ENCODE results near the gene RPS6KA2.

Gene RPS6KA2

DNA sequence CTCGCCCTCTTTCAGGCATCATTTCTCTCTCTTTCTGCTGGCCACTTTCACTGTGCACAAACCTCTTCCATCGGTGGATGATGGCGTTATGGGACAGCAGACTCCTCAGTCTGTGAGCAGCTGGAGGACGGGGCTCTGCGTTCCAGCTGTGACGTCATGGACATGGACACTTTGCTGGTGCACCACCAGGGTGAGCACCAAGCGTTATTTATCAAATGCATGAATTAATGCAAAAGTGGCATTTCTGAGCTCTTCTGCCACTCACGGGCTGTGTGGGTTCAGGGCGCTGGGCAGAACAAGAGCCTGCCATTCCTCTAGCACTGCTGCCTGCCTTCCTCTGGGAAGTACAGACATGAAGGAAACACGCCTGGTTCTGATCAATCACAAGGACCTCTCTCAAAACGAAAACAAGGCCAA, 161.4 kb downstream of the RPS6KA2 start:
- Histone ChIP-seq H3K27me3 (replicated peaks; ENCODE audit: control insufficient read depth, insufficient read depth, low read length) (no peaks in the 10 kb centered on the region; the same call in 1 of the 2 replicates), H3K36me3 (ENCODE audit: control insufficient read depth, insufficient read depth, low read length) (no peaks in the 10 kb centered on the region; the same call in 1 of the 2 replicates), H3K4me3 (replicated peaks; ENCODE audit: low read depth, low read length) (no peak overlapping the region)
- TF ChIP-seq, protein P1, sequence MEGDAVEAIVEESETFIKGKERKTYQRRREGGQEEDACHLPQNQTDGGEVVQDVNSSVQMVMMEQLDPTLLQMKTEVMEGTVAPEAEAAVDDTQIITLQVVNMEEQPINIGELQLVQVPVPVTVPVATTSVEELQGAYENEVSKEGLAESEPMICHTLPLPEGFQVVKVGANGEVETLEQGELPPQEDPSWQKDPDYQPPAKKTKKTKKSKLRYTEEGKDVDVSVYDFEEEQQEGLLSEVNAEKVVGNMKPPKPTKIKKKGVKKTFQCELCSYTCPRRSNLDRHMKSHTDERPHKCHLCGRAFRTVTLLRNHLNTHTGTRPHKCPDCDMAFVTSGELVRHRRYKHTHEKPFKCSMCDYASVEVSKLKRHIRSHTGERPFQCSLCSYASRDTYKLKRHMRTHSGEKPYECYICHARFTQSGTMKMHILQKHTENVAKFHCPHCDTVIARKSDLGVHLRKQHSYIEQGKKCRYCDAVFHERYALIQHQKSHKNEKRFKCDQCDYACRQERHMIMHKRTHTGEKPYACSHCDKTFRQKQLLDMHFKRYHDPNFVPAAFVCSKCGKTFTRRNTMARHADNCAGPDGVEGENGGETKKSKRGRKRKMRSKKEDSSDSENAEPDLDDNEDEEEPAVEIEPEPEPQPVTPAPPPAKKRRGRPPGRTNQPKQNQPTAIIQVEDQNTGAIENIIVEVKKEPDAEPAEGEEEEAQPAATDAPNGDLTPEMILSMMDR (IDR thresholded peaks at IDR 0.05; ENCODE audit: insufficient read depth, low read length, poor library complexity, severe bottlenecking): no peak
- DNase-seq (ENCODE audit: extremely low read depth, insufficient read length): no peak

DNA sequence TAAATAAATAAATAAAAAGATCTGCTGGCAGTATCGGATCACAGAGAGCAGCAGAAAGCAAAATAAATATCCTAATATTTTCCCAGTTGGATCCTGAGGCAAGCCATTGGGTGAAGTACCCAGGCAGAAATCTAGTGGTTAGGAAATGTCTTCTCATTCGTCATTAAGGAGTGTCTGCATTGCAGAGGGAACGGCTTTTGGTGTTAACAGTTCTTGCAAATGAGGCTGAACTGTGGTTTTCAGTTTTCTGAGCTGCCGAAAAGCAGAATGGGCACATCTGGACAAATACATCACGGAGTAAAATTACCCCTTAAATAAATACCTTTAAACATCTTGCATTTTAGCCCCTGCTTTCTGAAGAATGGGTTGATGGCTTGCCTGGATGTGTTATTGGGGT, 162.1 kb downstream of the RPS6KA2 start:
- Histone ChIP-seq H3K27me3 (replicated peaks; ENCODE audit: control insufficient read depth, insufficient read depth, low read length) (no peaks in the 10 kb centered on the region; the same call in 1 of the 2 replicates), H3K4me3 (replicated peaks; ENCODE audit: low read depth, low read length) (no peak overlapping the region), H3K36me3 (ENCODE audit: control insufficient read depth, insufficient read depth, low read length) (no peaks in the 10 kb centered on the region; the same call in 1 of the 2 replicates)
- TF ChIP-seq, protein P1 (IDR thresholded peaks at IDR 0.05; ENCODE audit: insufficient read depth, low read length, poor library complexity, severe bottlenecking): no peak
- DNase-seq (ENCODE audit: extremely low read depth, insufficient read length): no peak

DNA sequence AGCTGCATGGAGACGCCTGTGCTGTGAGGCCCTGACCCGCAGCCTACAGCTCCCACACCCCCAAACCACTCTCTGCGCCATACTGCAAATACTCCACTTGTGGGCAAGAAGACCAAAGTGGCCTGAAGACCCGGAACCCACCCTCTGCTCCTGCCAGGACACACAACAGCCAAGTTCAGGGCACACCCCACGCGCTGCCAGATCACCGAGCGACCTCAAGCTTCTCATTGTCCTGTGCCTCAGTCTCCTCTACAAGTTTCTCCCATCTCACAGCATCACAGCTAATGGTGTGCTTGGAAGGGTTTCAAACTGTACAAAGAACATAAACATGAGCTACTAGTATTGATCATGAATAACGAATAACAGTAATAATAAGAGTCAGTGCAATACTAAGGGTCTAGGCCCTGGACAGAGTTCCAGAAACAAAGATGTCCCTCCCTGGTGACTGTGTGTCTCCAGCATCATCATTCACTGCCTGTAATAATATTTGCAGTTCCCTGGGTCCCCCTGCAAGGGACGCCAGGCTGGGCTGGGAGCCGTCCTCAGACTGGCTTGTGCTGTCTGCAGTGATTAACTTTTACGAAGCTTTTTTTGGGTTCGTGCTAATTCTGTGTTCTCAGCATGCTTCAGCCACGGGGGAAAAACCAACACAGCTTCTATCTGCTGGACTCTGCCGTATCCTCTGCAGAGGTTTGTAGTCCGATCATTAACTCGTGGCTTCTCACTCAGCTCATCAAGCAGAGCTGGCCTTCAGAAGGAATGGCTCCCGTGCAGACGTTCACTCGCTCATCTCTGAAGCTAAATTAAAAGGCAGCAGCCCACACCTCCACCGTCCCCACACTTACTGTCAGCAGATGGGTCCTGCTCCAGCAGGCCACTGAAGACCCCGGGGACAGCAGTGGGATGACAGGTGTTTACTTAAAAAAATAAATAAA, 162.7 kb downstream of the RPS6KA2 start:
- TF ChIP-seq, protein P1 (IDR thresholded peaks at IDR 0.05; ENCODE audit: insufficient read depth, low read length, poor library complexity, severe bottlenecking): no peak
- no peak for DNase-seq (ENCODE audit: extremely low read depth, insufficient read length)
- Histone ChIP-seq H3K27me3 (replicated peaks; ENCODE audit: control insufficient read depth, insufficient read depth, low read length) (no peaks in the 10 kb centered on the region; the same call in 1 of the 2 replicates), H3K36me3 (ENCODE audit: control insufficient read depth, insufficient read depth, low read length) (no peaks in the 10 kb centered on the region), H3K4me3 (replicated peaks; ENCODE audit: low read depth, low read length) (no peak overlapping the region)

DNA sequence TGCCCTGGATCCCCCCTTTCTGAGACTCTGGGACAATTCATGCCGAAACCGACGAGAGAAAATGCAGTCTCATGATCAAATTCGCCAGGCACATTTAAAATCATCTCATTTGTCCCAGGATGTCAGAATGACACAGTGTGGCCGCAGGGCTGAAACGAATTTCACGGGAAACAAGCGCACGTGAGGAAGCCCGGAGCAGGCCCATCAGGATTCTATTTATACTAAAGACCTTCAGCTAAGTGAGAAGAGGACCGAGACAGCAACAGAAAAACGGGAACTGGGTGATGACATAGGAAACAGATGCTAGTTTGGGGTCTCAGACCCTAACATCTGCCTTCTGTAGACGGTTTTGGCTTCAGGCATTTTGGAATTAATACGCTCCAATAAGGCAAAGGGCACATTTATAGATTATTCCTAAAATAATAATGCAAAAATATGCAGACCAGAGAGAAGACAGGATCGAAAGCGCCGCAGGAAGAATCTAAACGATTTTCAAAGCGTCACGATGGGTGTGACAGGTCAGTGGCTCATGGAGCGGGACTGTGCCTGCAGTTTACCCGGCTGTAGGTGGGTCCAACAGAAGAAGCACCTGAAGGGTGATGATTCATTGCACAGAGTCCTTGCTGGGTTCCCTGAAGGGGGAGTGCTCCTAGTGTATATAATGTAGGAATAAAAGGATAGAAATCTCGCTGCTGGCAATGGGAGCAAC, 163.5 kb downstream of the RPS6KA2 start:
- H3K27me3 ChIP-seq (replicated peaks; ENCODE audit: control insufficient read depth, insufficient read depth, low read length): no peaks in the 10 kb centered on the region; the same call in 1 of the 2 replicates
- no peak for DNase-seq (ENCODE audit: extremely low read depth, insufficient read length)
- TF ChIP-seq, protein P1 (IDR thresholded peaks at IDR 0.05; ENCODE audit: insufficient read depth, low read length, poor library complexity, severe bottlenecking): no peak
- no peak overlapping the region for H3K4me3 ChIP-seq (replicated peaks; ENCODE audit: low read depth, low read length)
- H3K36me3 ChIP-seq (ENCODE audit: control insufficient read depth, insufficient read depth, low read length): no peaks in the 10 kb centered on the region

DNA sequence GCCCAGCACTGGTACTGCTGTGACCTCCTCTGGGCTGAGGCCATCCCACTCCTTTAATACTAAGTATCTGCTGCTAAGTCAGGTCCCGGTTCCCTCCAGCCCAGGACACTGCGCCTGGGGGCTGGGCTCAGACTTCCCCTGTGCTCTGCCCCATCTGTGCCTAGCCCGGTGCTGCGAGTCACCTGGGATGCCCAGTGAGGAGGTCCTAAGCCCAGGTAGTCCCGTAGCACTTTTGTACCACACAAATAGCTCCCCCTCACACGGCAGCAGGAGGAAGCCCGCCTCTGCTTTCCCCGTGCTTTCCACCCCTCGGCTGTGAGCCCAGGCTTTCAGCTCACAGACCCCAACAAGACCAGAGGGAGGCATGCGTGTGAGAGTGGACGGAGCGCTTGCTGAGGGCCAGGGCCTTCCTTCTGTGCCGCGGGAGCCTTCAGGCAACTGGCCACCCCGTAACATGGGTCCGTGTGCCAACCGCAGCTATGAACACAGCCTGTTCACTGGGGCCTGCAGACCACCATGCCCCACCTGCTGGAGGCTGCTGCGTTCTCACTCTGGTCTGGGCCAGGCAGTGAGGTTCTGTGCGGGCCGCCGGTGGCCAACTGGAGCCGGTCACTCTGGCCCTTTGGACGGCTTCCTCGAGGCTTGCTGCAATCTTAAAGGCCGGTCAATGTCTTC, 164.5 kb downstream of the RPS6KA2 start:
- no peak overlapping the region for H3K4me3 ChIP-seq (replicated peaks; ENCODE audit: low read depth, low read length)
- no peaks in the 10 kb centered on the region for H3K36me3 ChIP-seq (ENCODE audit: control insufficient read depth, insufficient read depth, low read length)
- TF ChIP-seq, protein P1 (IDR thresholded peaks at IDR 0.05; ENCODE audit: insufficient read depth, low read length, poor library complexity, severe bottlenecking): no peak
- H3K27me3 ChIP-seq (replicated peaks; ENCODE audit: control insufficient read depth, insufficient read depth, low read length): no peaks in the 10 kb centered on the region; the same call in 1 of the 2 replicates
- DNase-seq (ENCODE audit: extremely low read depth, insufficient read length): no peak
